Gastrocnemius medialis (tissue), 4 donors: ENCODE results near the gene RASGRP1.

Experiments used
- CTCF ChIP-seq, 5 experiments: fragments of 450-650 bp in 3 of 5; fragments of 200-600 bp in 2 of 5; sonication (generic) in 2 of 5; IDR thresholded peaks in 4 of 5; conservative IDR thresholded peaks in 1 of 5; 1 replicate in 4 of 5; 2 replicates in 1 of 5; pipeline ENCODE4 v1.5.1; 2016 to 2019; ENCODE audit warnings: antibody characterized with exemption in 5 of 5, mild to moderate bottlenecking in 3 of 5, moderate library complexity in 3 of 5
- POLR2A ChIP-seq, 2 donors: fragments of 450-650 bp; IDR thresholded peaks; one replicate each; pipeline ENCODE4 v1.6.1; 2017; ENCODE audit warnings: antibody characterized with exemption in 2 of 2, mild to moderate bottlenecking in 2 of 2, moderate library complexity in 2 of 2

GRCh38 chr15:38598749-38599148 lies 34.1 kb upstream of the RASGRP1 start:
- TF ChIP-seq CTCF (IDR thresholded peaks at IDR 0.05 in 4 of 5, conservative IDR thresholded peaks at IDR 0.05 in 1 of 5) (no peak), POLR2A (IDR thresholded peaks at IDR 0.05) (no peak)
